Measurements from ENCODE around the gene CD99L2.

DNA sequence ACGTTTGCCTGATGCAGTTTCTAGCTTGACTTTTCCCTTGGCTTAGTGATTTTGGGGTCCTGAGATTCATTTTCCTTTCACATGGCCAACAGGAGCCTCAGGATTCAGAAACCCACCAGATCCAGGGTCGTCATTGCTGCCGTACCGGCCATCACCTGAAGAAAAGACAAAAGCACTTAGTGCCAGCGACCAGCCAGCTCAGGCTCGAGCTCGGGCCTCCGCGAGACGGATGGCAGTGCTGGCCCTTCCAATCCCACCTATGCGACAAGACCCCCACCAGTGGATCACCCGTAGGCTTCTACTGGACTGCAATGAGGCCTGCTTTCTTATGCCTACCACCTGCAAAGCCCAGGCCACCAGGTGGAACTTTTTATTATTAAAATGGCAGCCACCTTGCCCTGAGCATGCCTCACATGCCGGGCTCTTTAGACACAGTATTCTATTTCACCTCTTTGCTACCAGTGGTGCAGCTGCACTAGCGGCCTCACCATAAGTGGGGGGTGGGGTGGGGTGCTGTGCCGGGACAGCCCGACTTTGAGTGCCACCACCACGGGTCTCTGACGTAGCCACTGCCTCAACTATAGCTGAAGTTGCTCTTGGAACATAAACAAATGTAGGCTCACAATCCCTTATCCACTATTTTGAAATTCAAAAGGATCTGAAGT, 121.0 kb downstream of the CD99L2 start:
- TF ChIP-seq, protein P1, sequence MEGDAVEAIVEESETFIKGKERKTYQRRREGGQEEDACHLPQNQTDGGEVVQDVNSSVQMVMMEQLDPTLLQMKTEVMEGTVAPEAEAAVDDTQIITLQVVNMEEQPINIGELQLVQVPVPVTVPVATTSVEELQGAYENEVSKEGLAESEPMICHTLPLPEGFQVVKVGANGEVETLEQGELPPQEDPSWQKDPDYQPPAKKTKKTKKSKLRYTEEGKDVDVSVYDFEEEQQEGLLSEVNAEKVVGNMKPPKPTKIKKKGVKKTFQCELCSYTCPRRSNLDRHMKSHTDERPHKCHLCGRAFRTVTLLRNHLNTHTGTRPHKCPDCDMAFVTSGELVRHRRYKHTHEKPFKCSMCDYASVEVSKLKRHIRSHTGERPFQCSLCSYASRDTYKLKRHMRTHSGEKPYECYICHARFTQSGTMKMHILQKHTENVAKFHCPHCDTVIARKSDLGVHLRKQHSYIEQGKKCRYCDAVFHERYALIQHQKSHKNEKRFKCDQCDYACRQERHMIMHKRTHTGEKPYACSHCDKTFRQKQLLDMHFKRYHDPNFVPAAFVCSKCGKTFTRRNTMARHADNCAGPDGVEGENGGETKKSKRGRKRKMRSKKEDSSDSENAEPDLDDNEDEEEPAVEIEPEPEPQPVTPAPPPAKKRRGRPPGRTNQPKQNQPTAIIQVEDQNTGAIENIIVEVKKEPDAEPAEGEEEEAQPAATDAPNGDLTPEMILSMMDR (IDR thresholded peaks at IDR 0.05; ENCODE audit: low read depth, low read length, poor library complexity, severe bottlenecking) = no peak
- TF ChIP-seq EZH2phosphoT487 (IDR thresholded peaks at IDR 0.05; ENCODE audit: borderline replicate concordance, low read length) = no peak
